Activated CD4-positive, alpha-beta T cell treated with anti-CD3 and anti-CD28 coated beads, Interleukin-2, amount 10 ng/mL, durations not matched to agents 7 days and 5 days (primary cell): Measurements from ENCODE around the gene MKNK1. TPM values are rescaled to one million over a fixed set of nuclear protein-coding genes. Genes with fewer than 3 reads are reported as not detected.

ENCODE experiments used
- CTCF ChIA-PET: fragments of 350-600 bp; sonication (Branson Sonifier 250); formaldehyde crosslinking; loops from one replicate; lab custom pipeline; 2021; ENCODE audit warnings: antibody characterized with exemption; lab: Charles Lee
- POLR2A ChIA-PET: fragments of 350-600 bp; sonication (Branson Sonifier 250); formaldehyde crosslinking; loops from one replicate; lab custom pipeline; 2021; ENCODE audit warnings: antibody characterized with exemption; lab: Charles Lee
- DNase-seq: peaks from one replicate; pipeline ENCODE4 v3.0.0-alpha.2; 2020
- H3K27ac Mint-ChIP-seq: one replicate; pipeline ENCODE4 v1.8.0; 2021; ENCODE audit warnings: mild to moderate bottlenecking, moderate library complexity, mixed read lengths
- H3K27me3 Mint-ChIP-seq: one replicate; pipeline ENCODE4 v1.8.0; 2021; ENCODE audit warnings: mixed read lengths
- H3K36me3 Mint-ChIP-seq: one replicate; pipeline ENCODE4 v1.8.0; 2021; ENCODE audit warnings: low read depth, mixed read lengths
- H3K4me1 Mint-ChIP-seq: one replicate; pipeline ENCODE4 v1.8.0; 2021; ENCODE audit warnings: mixed read lengths
- H3K4me3 Mint-ChIP-seq: one replicate; pipeline ENCODE4 v1.8.0; 2021; ENCODE audit warnings: mild to moderate bottlenecking, moderate library complexity, mixed read lengths
- H3K9me3 Mint-ChIP-seq: one replicate; pipeline ENCODE4 v1.8.0; 2021; ENCODE audit warnings: mixed read lengths
- total RNA-seq, 2 experiments: library from RNA; stranded (reverse); gene quantifications; one replicate each; pipeline ENCODE4 v1.2.3, GENCODE V29; 2021

The MKNK1 gene
- total RNA-seq, 2 experiments from 2014 or later = 58.2 to 63.3 TPM

- no peak for DNase-seq
- Mint-ChIP-seq H3K4me1 (peaks cover 8% of the 10 kb centered on the region), H3K9me3 (no peaks in the 10 kb centered on the region), H3K27me3 (no peaks in the 10 kb centered on the region), H3K4me3 (no peak overlapping the region), H3K27ac (no peak overlapping the region), H3K36me3 (peaks cover 27% of the 10 kb centered on the region)
- CTCF ChIA-PET = interaction anchor here (0.6 to 1.4 kb wide), 5 partner anchors 10 to 90 kb away, joined by 3 to 4 read pairs (median 3); partner anchors contain the start of gene MKNK1
- POLR2A ChIA-PET = no interaction called here
Observed at GRCh38 chr1:46569884-46570725, 34.0 kb downstream of the MKNK1 start.

- Mint-ChIP-seq H3K4me3 (no peak overlapping the region), H3K9me3 (no peaks in the 10 kb centered on the region), H3K27me3 (no peaks in the 10 kb centered on the region), H3K36me3 (peaks cover 27% of the 10 kb centered on the region), H3K27ac (peak overlapping the region; percentile 60), H3K4me1 (peaks cover 8% of the 10 kb centered on the region)
- DNase-seq = no peak
- ChIA-PET CTCF (interaction anchor here (0.6 to 1.4 kb wide), 3 partner anchors 11 to 91 kb away, joined by 3 read pairs; partner anchors contain the start of gene MKNK1), POLR2A (no interaction called here)
Observed at GRCh38 chr1:46569116-46569515, 35.0 kb downstream of the MKNK1 start.

- DNase-seq = no peak
- CTCF ChIA-PET = no interaction called here
- Mint-ChIP-seq H3K27me3 (no peaks in the 10 kb centered on the region), H3K4me3 (no peak overlapping the region), H3K27ac (no peak overlapping the region), H3K9me3 (no peaks in the 10 kb centered on the region), H3K36me3 (peaks cover 27% of the 10 kb centered on the region), H3K4me1 (peaks cover 8% of the 10 kb centered on the region)
- POLR2A ChIA-PET = no interaction called here
Observed at GRCh38 chr1:46568461-46568891, 35.6 kb downstream of the MKNK1 start.

GRCh38 chr1:46563341-46563740 lies 40.7 kb downstream of the MKNK1 start:
- POLR2A ChIA-PET = no interaction called here
- H3K36me3 Mint-ChIP-seq = peaks cover 21% of the 10 kb centered on the region
- no peaks in the 10 kb centered on the region for H3K4me1 Mint-ChIP-seq
- no peaks in the 10 kb centered on the region for H3K27me3 Mint-ChIP-seq
- CTCF ChIA-PET = no interaction called here
- H3K27ac Mint-ChIP-seq = no peak overlapping the region
- no peaks in the 10 kb centered on the region for H3K9me3 Mint-ChIP-seq
- no peak for DNase-seq
- no peak overlapping the region for H3K4me3 Mint-ChIP-seq

- ChIA-PET POLR2A (no interaction called here), CTCF (no interaction called here)
- Mint-ChIP-seq H3K9me3 (no peaks in the 10 kb centered on the region), H3K27me3 (no peaks in the 10 kb centered on the region), H3K36me3 (peaks cover 22% of the 10 kb centered on the region), H3K4me3 (no peak overlapping the region), H3K27ac (no peak overlapping the region), H3K4me1 (no peaks in the 10 kb centered on the region)
- DNase-seq = no peak
Observed at GRCh38 chr1:46562498-46562897, 41.6 kb downstream of the MKNK1 start.

- Mint-ChIP-seq H3K27ac (no peak overlapping the region), H3K36me3 (peaks cover 5% of the 10 kb centered on the region), H3K4me1 (peaks cover 7% of the 10 kb centered on the region), H3K27me3 (no peaks in the 10 kb centered on the region), H3K9me3 (no peaks in the 10 kb centered on the region), H3K4me3 (no peak overlapping the region)
- CTCF ChIA-PET = interaction anchor here (0.6 to 1.9 kb wide), 3 partner anchors 19 to 138 kb away, joined by 3 to 9 read pairs (median 6); no protein-coding TSS in a partner anchor
- POLR2A ChIA-PET = interaction anchor here (0.6 kb wide), 1 partner anchor 120 kb away, joined by 3 read pairs; no protein-coding TSS in a partner anchor
- DNase-seq = no peak
Observed at GRCh38 chr1:46558966-46559365, 45.1 kb downstream of the MKNK1 start.

GRCh38 chr1:46558141-46558963 lies 45.7 kb downstream of the MKNK1 start:
- no peak for DNase-seq
- Mint-ChIP-seq H3K27ac (no peak overlapping the region), H3K4me1 (peaks cover 7% of the 10 kb centered on the region), H3K36me3 (peaks cover 4% of the 10 kb centered on the region), H3K9me3 (no peaks in the 10 kb centered on the region), H3K27me3 (no peaks in the 10 kb centered on the region), H3K4me3 (no peak overlapping the region)
- POLR2A ChIA-PET = interaction anchor here (0.6 kb wide), 1 partner anchor 119 kb away, joined by 3 read pairs; no protein-coding TSS in a partner anchor
- CTCF ChIA-PET = interaction anchor here (0.6 to 1.9 kb wide), 4 partner anchors 11 to 167 kb away, joined by 3 to 9 read pairs (median 4); no protein-coding TSS in a partner anchor

GRCh38 chr1:46557403-46557802 lies 46.7 kb downstream of the MKNK1 start:
- Mint-ChIP-seq H3K4me1 (peaks cover 7% of the 10 kb centered on the region), H3K9me3 (no peaks in the 10 kb centered on the region), H3K27ac (no peak overlapping the region), H3K36me3 (peaks cover 3% of the 10 kb centered on the region), H3K4me3 (no peak overlapping the region), H3K27me3 (no peaks in the 10 kb centered on the region)
- no peak for DNase-seq
- ChIA-PET POLR2A (no interaction called here), CTCF (interaction anchor here (1.2 kb wide), 1 partner anchor 12 kb away, joined by 3 read pairs; no protein-coding TSS in a partner anchor)

GRCh38 chr1:46556822-46557221 lies 47.2 kb downstream of the MKNK1 start:
- H3K9me3 Mint-ChIP-seq = no peaks in the 10 kb centered on the region
- H3K36me3 Mint-ChIP-seq = peaks cover 3% of the 10 kb centered on the region
- no peak overlapping the region for H3K27ac Mint-ChIP-seq
- DNase-seq = no peak
- ChIA-PET POLR2A (no interaction called here), CTCF (interaction anchor here (1.5 kb wide), 1 partner anchor 17 kb away, joined by 3 read pairs; no protein-coding TSS in a partner anchor)
- H3K4me3 Mint-ChIP-seq = no peak overlapping the region
- H3K27me3 Mint-ChIP-seq = no peaks in the 10 kb centered on the region
- peaks cover 7% of the 10 kb centered on the region for H3K4me1 Mint-ChIP-seq

GRCh38 chr1:46555826-46556619 lies 48.0 kb downstream of the MKNK1 start:
- Mint-ChIP-seq H3K27me3 (no peaks in the 10 kb centered on the region), H3K36me3 (peaks cover 3% of the 10 kb centered on the region), H3K4me3 (no peak overlapping the region), H3K27ac (no peak overlapping the region), H3K4me1 (peaks cover 7% of the 10 kb centered on the region), H3K9me3 (no peaks in the 10 kb centered on the region)
- ChIA-PET POLR2A (no interaction called here), CTCF (interaction anchor here (1.5 kb wide), 1 partner anchor 18 kb away, joined by 3 read pairs; no protein-coding TSS in a partner anchor)
- DNase-seq = no peak

GRCh38 chr1:46554597-46555381 lies 49.3 kb downstream of the MKNK1 start:
- H3K27me3 Mint-ChIP-seq = no peaks in the 10 kb centered on the region
- H3K27ac Mint-ChIP-seq = no peak overlapping the region
- DNase-seq = no peak
- ChIA-PET POLR2A (no interaction called here), CTCF (no interaction called here)
- no peaks in the 10 kb centered on the region for H3K9me3 Mint-ChIP-seq
- peaks cover 10% of the 10 kb centered on the region for H3K4me1 Mint-ChIP-seq
- peaks cover 3% of the 10 kb centered on the region for H3K36me3 Mint-ChIP-seq
- no peak overlapping the region for H3K4me3 Mint-ChIP-seq
